ENCODE data around the gene THADA.

THADA gene

GRCh38 chr2:43186679-43187374 lies 409.0 kb downstream of the THADA start:
- DNase-seq (ENCODE audit: low read depth), result no peak

GRCh38 chr2:43186321-43186678 lies 409.5 kb downstream of the THADA start:
- no peak for DNase-seq (ENCODE audit: low read depth)

- DNase-seq (ENCODE audit: low read depth), result peak; percentile 48
Observed at GRCh38 chr2:43185146-43185545, 410.7 kb downstream of the THADA start.

GRCh38 chr2:43184339-43184895 lies 411.4 kb downstream of the THADA start:
- DNase-seq (ENCODE audit: low read depth), result peak; percentile 55

- DNase-seq (ENCODE audit: low read depth), result no peak
Observed at GRCh38 chr2:43183743-43184142, 412.1 kb downstream of the THADA start.

GRCh38 chr2:43180897-43181296 lies 414.9 kb downstream of the THADA start:
- no peak for DNase-seq (ENCODE audit: low read depth)

Data from EH (cell line).